Lung (tissue), 12 donors: Measurements from ENCODE around the gene CRYBA2. TPM values are rescaled to one million over a fixed set of nuclear protein-coding genes. Genes with fewer than 3 reads are reported as not detected.

Experiments used
- ATAC-seq: fragments of 200-7000 bp; cut with Tn5 transposase; one replicate; pipeline ENCODE4 v1.9.1; 2020; ENCODE audit warnings: moderate number of reproducible peaks; ENCODE audit not compliant: insufficient read depth, low FRiP score
- DNase-seq, 3 donors: peaks; one replicate each; pipeline ENCODE4 v3.0.0-alpha.2; 2013 to 2017
- H3K27ac ChIP-seq, 2 donors: one replicate each; pipeline ENCODE4 v1.5.1; 2013; ENCODE audit warnings: mild to moderate bottlenecking in 2 of 2, moderate library complexity in 2 of 2, control low read depth in 1 of 2, inconsistent platforms in 1 of 2, low read depth in 1 of 2, low read length in 1 of 2
- H3K27me3 ChIP-seq, 3 donors: one replicate each; pipeline ENCODE4 v1.5.1; 2013; ENCODE audit warnings: low read length in 2 of 3; ENCODE audit not compliant: control insufficient read depth in 3 of 3, insufficient read depth in 3 of 3
- H3K36me3 ChIP-seq, 4 donors: one replicate each; pipeline ENCODE4 v1.5.1; 2013; ENCODE audit warnings: low read length in 4 of 4, mild to moderate bottlenecking in 1 of 4, moderate library complexity in 1 of 4; ENCODE audit not compliant: control insufficient read depth in 4 of 4, insufficient read depth in 4 of 4
- H3K4me1 ChIP-seq, 5 donors: one replicate each; pipeline ENCODE4 v1.5.1; 2013; ENCODE audit warnings: low read length in 5 of 5, mild to moderate bottlenecking in 2 of 5, moderate library complexity in 1 of 5; ENCODE audit not compliant: control insufficient read depth in 5 of 5, insufficient read depth in 5 of 5
- H3K4me3 ChIP-seq: one replicate; pipeline ENCODE4 v1.5.1; 2013; ENCODE audit warnings: mild to moderate bottlenecking, control low read depth, moderate library complexity
- H3K9ac ChIP-seq, 2 donors: one replicate each; pipeline ENCODE4 v1.5.1; 2013; ENCODE audit warnings: low read length in 2 of 2, control low read depth in 1 of 2; ENCODE audit not compliant: insufficient read depth in 1 of 2
- H3K9me3 ChIP-seq, 4 donors: one replicate each; pipeline ENCODE4 v1.5.1; 2013; ENCODE audit warnings: low read length in 3 of 4, mild to moderate bottlenecking in 1 of 4, moderate library complexity in 1 of 4; ENCODE audit not compliant: control insufficient read depth in 4 of 4, insufficient read depth in 3 of 4
- WGBS, 2 donors: extraction: QIAGEN DNeasy Blood & Tissue Kit; methylation state at CpG; one replicate each; pipeline ENCODE4 v1.1.7; 2013; 5-methylcytosine and 5-hydroxymethylcytosine counted together
- polyA plus RNA-seq, 2 donors: library from polyadenylated mRNA; stranded (reverse); fragments of 200-250 nt; gene quantifications; one replicate each; pipeline ENCODE4 v1.2.1, GENCODE V29; 2013
- total RNA-seq, 2 donors: library from RNA; depleted of rRNA in 1 of 2; stranded (reverse); fragments of >200 nt in 1 of 2; gene quantifications; one replicate each; pipeline ENCODE4 v1.2.1, GENCODE V29; 2014 to 2021
- TF ChIP-seq, protein P1 (sequence below): IDR thresholded peaks from 2 replicates; pipeline ENCODE4 v1.5.1; 2012; ENCODE audit warnings: mild to moderate bottlenecking; ENCODE audit errors: control extremely low read depth, extremely low read depth
- donor health status: control.
- donor health status: control.
- donor health status: Bipolar disorder and iron deficiency.
- donor health status: healthy.
- donor health status: DM: yes; HTN: yes; CAD: no.

Gene CRYBA2
- total and polyA plus RNA-seq, 4 donors, result 0.08 TPM; not detected in 3

DNA sequence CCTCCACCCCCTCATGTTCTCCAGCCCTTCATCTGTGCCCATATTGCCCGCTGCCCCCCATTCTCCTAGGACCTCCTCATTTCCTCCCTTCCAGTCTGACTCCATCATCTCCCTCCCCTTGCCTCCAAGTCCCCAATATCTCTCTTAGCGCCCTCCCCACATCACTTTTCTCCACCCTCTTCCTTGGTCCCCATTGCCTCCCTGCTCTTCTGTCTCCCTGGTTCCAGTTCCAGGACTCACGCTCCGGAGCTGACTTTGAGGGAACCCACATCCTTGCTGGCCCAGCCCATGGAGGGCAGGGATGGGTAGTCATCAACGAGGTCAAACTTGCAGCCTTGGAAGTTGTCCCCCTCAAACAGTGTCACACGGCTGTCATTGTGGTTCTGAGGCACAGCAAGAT, 2.6 kb downstream of the CRYBA2 start:
- Histone ChIP-seq H3K4me3 (no peak overlapping the region), H3K36me3 (no peaks in the 10 kb centered on the region), H3K9me3 (peaks cover 0 to 8% (median 0%) of the 10 kb centered on the region in 4 donors), H3K9ac (no peak overlapping the region), H3K27me3 (peaks cover 16 to 93% (median 90%) of the 10 kb centered on the region in 3 donors), H3K4me1 (peaks cover 0 to 20% (median 4%) of the 10 kb centered on the region in 5 donors), H3K27ac (no peak overlapping the region)
- ATAC-seq, result no peak
- DNase-seq, result no peak
- TF ChIP-seq, protein P1, sequence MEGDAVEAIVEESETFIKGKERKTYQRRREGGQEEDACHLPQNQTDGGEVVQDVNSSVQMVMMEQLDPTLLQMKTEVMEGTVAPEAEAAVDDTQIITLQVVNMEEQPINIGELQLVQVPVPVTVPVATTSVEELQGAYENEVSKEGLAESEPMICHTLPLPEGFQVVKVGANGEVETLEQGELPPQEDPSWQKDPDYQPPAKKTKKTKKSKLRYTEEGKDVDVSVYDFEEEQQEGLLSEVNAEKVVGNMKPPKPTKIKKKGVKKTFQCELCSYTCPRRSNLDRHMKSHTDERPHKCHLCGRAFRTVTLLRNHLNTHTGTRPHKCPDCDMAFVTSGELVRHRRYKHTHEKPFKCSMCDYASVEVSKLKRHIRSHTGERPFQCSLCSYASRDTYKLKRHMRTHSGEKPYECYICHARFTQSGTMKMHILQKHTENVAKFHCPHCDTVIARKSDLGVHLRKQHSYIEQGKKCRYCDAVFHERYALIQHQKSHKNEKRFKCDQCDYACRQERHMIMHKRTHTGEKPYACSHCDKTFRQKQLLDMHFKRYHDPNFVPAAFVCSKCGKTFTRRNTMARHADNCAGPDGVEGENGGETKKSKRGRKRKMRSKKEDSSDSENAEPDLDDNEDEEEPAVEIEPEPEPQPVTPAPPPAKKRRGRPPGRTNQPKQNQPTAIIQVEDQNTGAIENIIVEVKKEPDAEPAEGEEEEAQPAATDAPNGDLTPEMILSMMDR, result no peak
- 11 to 15% methylated on average over 6 of the region's 6 CpGs for WGBS, 2 donors

DNA sequence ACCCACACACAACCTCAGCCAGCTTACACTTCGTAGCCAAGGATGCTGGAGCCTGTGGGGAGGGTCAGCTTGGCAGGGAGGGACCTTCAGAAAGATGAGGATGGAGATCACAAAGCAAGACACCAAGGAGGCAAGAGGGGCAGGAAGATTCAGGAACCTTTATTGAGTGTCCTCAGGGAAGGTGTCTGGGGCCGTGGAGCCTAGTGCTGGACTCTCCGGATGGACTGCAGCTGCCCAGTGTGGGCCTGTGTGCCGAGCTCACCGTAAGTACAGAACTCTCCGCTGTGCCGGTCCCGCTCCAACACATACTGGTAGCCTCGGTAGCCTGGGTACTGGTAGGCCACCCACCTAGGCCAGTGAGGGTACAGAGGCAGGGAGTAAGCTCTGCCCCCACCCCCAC, 3.2 kb downstream of the CRYBA2 start:
- no peak overlapping the region for H3K9ac ChIP-seq
- peaks cover 16 to 91% (median 87%) of the 10 kb centered on the region in 3 donors for H3K27me3 ChIP-seq
- no peak overlapping the region for H3K4me3 ChIP-seq
- H3K36me3 ChIP-seq, result no peaks in the 10 kb centered on the region
- ATAC-seq, result no peak
- no peak overlapping the region for H3K27ac ChIP-seq
- DNase-seq, result no peak
- H3K4me1 ChIP-seq, result peaks cover 0 to 23% (median 4%) of the 10 kb centered on the region in 5 donors
- H3K9me3 ChIP-seq, result peaks cover 0 to 8% (median 0%) of the 10 kb centered on the region in 4 donors
- 9 to 12% methylated on average over 8 to 9 of the region's 9 CpGs for WGBS, 2 donors
- TF ChIP-seq, protein P1, result no peak

DNA sequence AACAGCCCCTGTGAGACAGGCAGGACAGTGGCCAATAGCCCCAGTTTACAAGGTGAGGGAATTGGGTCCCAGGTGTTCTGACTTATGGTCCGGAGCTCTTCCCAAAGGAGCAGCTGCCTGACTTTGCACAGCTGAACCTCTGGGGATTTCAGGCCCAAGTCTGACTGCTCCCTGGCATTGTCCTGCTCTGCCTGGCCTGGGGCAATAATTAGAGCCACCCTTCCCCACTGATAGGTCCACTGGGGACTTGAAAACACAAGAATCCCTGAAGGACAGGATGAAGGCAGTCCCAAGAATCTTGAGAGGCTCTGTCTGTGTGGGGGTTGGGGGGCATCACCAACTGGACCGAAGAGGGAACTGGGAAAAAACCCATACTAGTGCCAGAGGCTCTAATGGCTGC, 4.6 kb downstream of the CRYBA2 start:
- Histone ChIP-seq H3K4me3 (no peak overlapping the region), H3K4me1 (peaks cover 0 to 26% (median 4%) of the 10 kb centered on the region in 5 donors), H3K9ac (no peak overlapping the region), H3K36me3 (no peaks in the 10 kb centered on the region), H3K27me3 (peaks cover 16 to 87% (median 83%) of the 10 kb centered on the region in 3 donors), H3K9me3 (peaks cover 0 to 8% (median 0%) of the 10 kb centered on the region in 4 donors), H3K27ac (no peak overlapping the region)
- 39 to 69% methylated on average over 2 of the region's 2 CpGs for WGBS, 2 donors
- ATAC-seq (no peak), DNase-seq (no peak)
- TF ChIP-seq, protein P1, result no peak

DNA sequence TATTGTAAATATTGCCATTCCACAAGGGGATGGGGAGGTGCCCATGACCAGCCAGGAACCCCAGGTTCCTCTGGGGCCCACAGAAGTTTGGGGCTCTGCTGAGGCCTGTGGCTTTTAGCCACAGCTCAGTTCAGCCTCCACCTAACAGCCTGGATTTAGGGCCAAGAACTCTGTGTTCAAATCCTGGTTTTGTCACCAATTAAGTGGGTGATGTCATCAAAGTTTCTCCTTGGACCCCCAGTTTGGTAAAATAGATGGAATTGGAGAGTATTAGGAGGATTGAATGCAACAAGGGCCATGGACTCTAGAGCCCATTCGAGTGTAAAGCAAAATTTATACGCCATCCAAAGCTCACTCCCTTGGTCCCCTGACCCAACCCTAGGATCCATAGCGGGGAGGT, 5.1 kb downstream of the CRYBA2 start:
- no peak for ATAC-seq
- Histone ChIP-seq H3K9ac (no peak overlapping the region), H3K27ac (no peak overlapping the region), H3K4me1 (peaks cover 0 to 22% (median 2%) of the 10 kb centered on the region in 5 donors), H3K4me3 (no peak overlapping the region), H3K27me3 (peaks cover 16 to 88% (median 87%) of the 10 kb centered on the region in 3 donors), H3K9me3 (peaks cover 0 to 8% (median 0%) of the 10 kb centered on the region in 4 donors), H3K36me3 (no peaks in the 10 kb centered on the region)
- DNase-seq, result no peak
- WGBS, 2 donors, result 41 to 59% methylated on average over 3 of the region's 3 CpGs
- TF ChIP-seq, protein P1, result no peak
